ENCODE results near the gene NKD1. TPM values are rescaled to one million over a fixed set of nuclear protein-coding genes. Genes with fewer than 3 reads are reported as not detected.

NKD1 gene
- total RNA-seq, 1 donor from 2014 or later = 0.33 TPM

DNA sequence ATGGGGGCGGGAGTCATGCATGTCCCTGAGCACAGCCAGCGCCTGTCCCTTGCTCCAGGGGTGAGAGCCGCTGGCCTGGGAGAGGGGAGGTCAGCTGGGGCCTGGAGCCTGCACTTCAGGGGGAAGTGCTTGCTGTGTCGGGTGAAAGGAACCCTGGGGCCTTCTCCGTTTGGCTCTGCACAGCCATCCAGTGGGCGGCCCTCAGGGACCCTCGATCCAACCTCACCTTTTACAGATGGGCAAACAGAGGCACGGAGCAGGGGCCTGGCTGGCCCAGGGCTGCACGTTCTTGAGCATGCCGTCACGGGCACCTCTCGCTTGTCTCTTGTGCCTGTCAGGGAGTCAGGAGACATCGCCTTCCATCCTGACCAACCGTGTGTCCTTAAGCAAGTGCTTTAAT lies 131.1 kb downstream of the NKD1 start:
- TF ChIP-seq, protein P1, sequence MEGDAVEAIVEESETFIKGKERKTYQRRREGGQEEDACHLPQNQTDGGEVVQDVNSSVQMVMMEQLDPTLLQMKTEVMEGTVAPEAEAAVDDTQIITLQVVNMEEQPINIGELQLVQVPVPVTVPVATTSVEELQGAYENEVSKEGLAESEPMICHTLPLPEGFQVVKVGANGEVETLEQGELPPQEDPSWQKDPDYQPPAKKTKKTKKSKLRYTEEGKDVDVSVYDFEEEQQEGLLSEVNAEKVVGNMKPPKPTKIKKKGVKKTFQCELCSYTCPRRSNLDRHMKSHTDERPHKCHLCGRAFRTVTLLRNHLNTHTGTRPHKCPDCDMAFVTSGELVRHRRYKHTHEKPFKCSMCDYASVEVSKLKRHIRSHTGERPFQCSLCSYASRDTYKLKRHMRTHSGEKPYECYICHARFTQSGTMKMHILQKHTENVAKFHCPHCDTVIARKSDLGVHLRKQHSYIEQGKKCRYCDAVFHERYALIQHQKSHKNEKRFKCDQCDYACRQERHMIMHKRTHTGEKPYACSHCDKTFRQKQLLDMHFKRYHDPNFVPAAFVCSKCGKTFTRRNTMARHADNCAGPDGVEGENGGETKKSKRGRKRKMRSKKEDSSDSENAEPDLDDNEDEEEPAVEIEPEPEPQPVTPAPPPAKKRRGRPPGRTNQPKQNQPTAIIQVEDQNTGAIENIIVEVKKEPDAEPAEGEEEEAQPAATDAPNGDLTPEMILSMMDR (IDR thresholded peaks at IDR 0.05; ENCODE audit: insufficient read depth, low read length, poor library complexity, severe bottlenecking) = no peak
- no peak for DNase-seq (ENCODE audit: low read depth)
- Histone ChIP-seq H3K36me3 (ENCODE audit: control insufficient read depth, insufficient read depth, low read length) (no peaks in the 10 kb centered on the region), H3K4me3 (ENCODE audit: low read depth, low read length) (no peak overlapping the region), H3K27me3 (ENCODE audit: control insufficient read depth, insufficient read depth, low read length) (no peaks in the 10 kb centered on the region)

DNA sequence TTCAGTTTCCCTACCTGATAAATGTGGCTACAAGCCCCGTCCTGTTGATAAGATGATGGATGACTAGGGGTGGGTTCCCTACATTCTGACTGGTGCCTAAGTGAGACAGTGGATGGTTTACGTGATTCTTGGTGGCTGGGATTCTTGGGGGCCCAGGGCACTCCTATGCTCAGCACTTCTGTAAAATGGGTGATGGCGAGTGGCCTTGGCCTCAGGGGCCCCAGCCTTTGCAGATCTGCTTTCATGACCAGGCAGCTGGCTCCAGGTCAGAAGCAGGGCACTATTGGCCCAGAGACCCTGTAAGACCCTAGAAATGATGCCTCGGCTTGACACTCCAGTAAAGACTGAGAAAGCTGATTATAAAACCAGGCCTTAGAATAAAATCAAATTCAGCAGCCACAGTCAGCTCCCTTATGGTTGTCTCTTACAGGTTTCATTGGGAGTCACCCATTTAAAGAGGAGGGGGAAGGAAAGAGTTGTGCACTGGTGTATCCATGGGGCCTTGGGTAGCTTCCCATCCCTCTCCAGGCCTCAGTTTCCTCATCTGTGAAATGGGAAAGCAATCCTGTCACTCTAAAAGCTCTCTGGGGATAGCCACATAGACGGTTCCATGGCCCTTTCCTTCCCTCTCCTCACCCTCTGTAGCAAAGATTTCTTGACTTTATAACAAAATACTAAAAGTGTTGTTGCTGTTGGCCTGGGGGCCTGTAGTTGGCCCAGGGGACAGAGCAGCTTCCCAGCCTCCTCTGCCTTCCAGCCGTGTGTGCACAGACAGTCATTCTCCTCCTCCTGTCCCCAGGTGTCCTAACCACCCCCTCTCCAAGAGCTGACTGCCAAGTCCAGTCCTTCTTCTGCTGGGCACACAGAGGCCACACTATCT lies 131.7 kb downstream of the NKD1 start:
- TF ChIP-seq, protein P1 (IDR thresholded peaks at IDR 0.05; ENCODE audit: insufficient read depth, low read length, poor library complexity, severe bottlenecking) = no peak
- H3K36me3 ChIP-seq (ENCODE audit: control insufficient read depth, insufficient read depth, low read length) = no peaks in the 10 kb centered on the region
- H3K4me3 ChIP-seq (ENCODE audit: low read depth, low read length) = no peak overlapping the region
- no peaks in the 10 kb centered on the region for H3K27me3 ChIP-seq (ENCODE audit: control insufficient read depth, insufficient read depth, low read length)
- no peak for DNase-seq (ENCODE audit: low read depth)

DNA sequence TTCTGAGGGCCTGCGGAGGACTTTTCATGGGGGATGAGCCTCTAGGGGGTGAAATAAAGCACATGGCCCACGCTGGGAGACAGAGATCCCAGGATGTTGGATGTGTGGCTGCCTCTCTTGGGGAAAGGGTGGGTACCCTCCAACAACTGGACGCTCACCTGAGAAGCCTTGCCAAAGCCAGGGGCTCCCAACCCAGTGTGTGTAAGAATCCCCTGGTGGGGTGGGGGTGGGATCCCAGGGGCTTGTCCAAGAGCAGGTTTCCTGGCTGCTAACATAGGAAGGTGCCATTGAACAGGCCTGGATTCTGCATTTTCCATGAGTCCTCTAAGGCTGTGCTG lies 132.3 kb downstream of the NKD1 start:
- TF ChIP-seq, protein P1 (IDR thresholded peaks at IDR 0.05; ENCODE audit: insufficient read depth, low read length, poor library complexity, severe bottlenecking) = no peak
- no peak for DNase-seq (ENCODE audit: low read depth)
- H3K27me3 ChIP-seq (ENCODE audit: control insufficient read depth, insufficient read depth, low read length) = no peaks in the 10 kb centered on the region
- no peak overlapping the region for H3K4me3 ChIP-seq (ENCODE audit: low read depth, low read length)
- H3K36me3 ChIP-seq (ENCODE audit: control insufficient read depth, insufficient read depth, low read length) = no peaks in the 10 kb centered on the region

DNA sequence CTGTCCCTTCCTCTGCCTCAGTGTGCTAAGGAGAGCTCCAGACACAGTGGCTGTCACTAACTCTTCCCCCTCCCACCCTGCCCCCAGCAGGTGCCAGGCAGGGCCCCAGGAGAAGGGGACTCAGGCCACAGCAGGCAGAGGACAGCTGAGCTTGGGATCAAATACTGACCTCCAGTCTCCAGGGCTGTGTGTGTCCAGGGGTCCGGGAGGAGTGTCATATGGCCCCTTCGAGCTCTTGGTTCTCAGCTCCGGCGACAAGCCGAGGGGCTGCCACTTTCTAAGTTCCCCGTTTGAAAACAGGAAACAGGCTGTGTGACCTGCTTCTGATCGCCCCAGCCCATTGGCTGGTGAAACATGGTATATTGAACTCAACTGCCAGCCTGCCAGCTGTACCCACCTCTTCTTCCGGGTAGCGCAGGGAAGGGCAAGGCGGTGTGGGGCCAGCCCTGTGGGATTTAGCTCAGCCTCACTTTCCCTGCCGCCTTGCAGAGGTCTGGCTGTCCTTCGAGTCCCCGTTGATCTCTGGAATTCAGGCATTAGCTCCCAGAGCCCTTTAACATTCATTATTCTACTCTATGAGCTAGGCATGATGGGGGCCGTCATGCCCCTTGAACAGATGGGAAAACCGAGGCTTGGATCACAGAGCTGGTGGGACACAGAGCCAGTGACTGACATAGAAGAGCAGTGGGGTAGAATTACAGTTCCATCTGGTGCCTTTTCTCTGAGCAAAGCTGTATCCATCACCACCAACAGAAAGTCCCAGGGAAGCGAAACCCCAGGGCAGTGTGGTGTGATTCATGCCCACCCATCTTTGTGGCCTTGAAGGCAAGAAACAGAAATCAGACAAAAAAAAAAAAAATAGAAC lies 133.1 kb downstream of the NKD1 start, which contains the start of gene SNX20:
TSS of gene SNX20 (minus strand) at position 292 of the 865 bp plus-strand sequence. CDS start 3,786 bp downstream, outside the sequence.
- TF ChIP-seq, protein P1 (IDR thresholded peaks at IDR 0.05; ENCODE audit: insufficient read depth, low read length, poor library complexity, severe bottlenecking) = no peak
- no peaks in the 10 kb centered on the region for H3K36me3 ChIP-seq (ENCODE audit: control insufficient read depth, insufficient read depth, low read length)
- no peaks in the 10 kb centered on the region for H3K27me3 ChIP-seq (ENCODE audit: control insufficient read depth, insufficient read depth, low read length)
- DNase-seq (ENCODE audit: low read depth) = no peak
- no peak within 1 kb of the TSS for H3K4me3 ChIP-seq (ENCODE audit: low read depth, low read length)

DNA sequence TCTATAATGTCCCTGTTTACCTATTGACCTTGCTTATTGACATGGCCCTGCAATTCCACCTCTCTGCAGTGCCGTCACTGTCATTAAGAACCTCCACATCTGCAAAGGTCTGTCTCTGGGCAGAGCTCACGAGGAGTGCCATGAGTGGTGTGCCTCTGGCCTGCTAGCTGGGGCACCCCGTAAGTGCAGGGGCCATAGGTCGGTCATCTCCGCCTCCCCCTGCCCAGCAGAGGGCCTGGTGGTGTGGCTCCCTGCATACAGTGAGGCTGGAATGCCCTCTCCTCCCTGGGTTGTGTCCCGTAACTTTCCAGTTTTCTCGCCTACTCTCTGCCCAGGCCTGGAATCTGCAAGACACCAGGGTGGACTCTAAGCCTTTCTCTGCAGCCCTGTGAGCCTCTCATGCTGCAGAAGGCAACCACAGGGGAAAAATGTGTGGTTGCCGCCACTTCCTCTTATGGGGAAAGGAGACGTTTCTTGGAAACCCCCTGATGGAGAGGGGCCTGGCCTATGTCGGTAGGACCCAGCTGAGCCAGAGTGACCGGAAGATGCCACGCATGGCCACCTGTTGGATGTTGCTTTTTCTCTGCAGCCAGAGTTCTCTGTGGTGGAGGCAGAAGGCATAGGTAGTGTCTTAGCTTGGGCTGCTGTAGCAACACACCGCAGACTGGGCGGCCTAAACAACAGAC lies 135.6 kb downstream of the NKD1 start:
- H3K4me3 ChIP-seq (ENCODE audit: low read depth, low read length) = no peak overlapping the region
- no peak for DNase-seq (ENCODE audit: low read depth)
- TF ChIP-seq, protein P1 (IDR thresholded peaks at IDR 0.05; ENCODE audit: insufficient read depth, low read length, poor library complexity, severe bottlenecking) = no peak
- no peaks in the 10 kb centered on the region for H3K36me3 ChIP-seq (ENCODE audit: control insufficient read depth, insufficient read depth, low read length)
- no peaks in the 10 kb centered on the region for H3K27me3 ChIP-seq (ENCODE audit: control insufficient read depth, insufficient read depth, low read length)
